Mesangial cell (primary cell): Measurements from ENCODE around the gene OR2V1. TPM values are rescaled to one million over a fixed set of nuclear protein-coding genes. Genes with fewer than 3 reads are reported as not detected.

Source experiments
- total RNA-seq: library from RNA; depleted of rRNA; stranded (reverse); fragments of >200 nt; gene quantifications from 2 replicates; pipeline ENCODE4 v1.2.3, GENCODE V29; 2015

OR2V1 gene, protein sequence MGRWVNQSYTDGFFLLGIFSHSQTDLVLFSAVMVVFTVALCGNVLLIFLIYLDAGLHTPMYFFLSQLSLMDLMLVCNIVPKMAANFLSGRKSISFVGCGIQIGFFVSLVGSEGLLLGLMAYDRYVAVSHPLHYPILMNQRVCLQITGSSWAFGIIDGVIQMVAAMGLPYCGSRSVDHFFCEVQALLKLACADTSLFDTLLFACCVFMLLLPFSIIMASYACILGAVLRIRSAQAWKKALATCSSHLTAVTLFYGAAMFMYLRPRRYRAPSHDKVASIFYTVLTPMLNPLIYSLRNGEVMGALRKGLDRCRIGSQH
- not detected in 2 replicates for total RNA-seq

DNA sequence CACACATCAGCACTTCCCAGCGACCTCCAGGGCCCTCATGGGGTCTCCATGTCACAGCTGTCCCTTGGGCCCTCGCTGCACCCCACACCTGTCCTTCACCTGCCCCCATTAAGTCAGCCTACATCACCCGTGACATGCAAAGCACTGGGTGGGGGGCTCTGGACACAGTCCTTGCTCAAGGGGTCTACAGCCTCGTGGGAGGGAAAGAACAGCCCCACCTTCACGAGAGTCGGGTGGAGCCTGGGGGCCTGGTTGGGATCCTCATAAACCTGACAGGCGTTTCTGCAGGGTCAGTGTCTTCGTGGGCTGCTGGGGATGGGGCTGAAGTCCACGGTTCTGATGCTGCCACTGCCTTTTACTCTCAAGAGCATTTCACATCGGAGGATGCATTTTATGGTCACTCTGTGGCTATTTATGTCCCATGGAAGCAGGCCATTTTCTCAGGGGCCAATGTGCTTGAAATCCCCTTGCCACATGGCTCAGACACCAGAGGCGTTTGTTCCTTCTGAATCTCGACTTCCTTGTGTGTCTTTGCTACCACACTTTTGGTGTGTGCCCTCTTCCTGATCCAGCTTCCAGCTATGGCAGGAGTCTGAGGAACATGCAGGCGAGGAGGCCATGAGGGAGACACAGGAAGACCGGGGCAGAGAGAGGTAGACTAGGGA, at the start of gene OR2V1:
TSS of gene OR2V1 (minus strand) at position 338 of the 665 bp plus-strand sequence. CDS start 5,865 bp downstream, outside the sequence.

DNA sequence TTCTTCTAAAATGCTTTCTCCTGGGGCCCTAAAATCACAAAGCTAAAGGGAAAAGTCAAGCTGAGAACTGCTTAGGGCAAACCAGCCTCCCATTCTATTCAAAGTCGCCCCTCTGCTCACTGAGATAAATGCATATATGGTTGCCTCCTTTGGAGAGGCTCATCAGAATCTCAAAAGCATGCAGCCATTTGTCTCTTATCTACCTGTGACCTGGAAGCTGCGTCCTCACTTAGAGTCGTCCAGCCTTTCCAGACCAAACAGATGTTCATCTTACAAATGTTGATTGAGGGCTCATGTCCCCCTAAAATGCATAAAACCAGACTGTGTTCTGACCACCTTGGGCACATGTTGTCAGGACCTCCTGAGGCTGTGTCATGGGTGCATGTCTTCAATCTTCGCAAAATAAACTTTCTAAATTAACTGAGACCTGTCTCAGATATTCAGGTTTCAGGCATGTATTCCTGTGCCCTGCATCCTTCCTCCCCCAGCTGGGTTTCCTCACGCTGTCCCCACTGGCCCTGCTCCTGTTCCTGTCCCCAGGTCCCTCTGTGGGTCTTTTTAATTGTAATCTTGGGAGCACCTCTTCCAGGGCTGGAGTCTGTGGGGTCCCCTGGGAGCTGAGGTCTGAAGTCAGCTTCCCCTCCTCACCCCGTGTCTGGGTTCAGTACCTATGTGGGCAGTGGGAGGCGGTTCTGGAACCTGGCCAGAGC, 16.1 kb upstream of the OR2V1 start, which contains the start of gene OR2V2:
TSS of gene OR2V2 (plus strand) at position 660 of the 710 bp plus-strand sequence. CDS start 7,357 bp downstream, outside the sequence.

Other genes starting within 250 kb of the OR2V1 start
- not detected in 2 replicates for gene BTNL8, start 232.0 kb downstream of the OR2V1 start, total RNA-seq
- gene BTNL3, start 142.3 kb downstream of the OR2V1 start, total RNA-seq: not detected in 2 replicates
- not detected in 2 replicates for gene BTNL9, start 90.9 kb downstream of the OR2V1 start, total RNA-seq
- not detected in 2 replicates for gene OR2V2, start 16.4 kb upstream of the OR2V1 start, total RNA-seq
- gene TRIM7, start 74.0 kb upstream of the OR2V1 start, total RNA-seq: 4.1 and 8.8 TPM in 2 replicates
- 9.1 and 11.2 TPM in 2 replicates for gene TRIM41, start 92.1 kb upstream of the OR2V1 start, total RNA-seq
- gene RACK1, start 112.7 kb upstream of the OR2V1 start, total RNA-seq: 3,671 and 4,217 TPM in 2 replicates
- gene TRIM52, start 130.0 kb upstream of the OR2V1 start, total RNA-seq: 1.3 and 2.2 TPM in 2 replicates
- not detected in 2 replicates for gene OR4F3, start 236.1 kb upstream of the OR2V1 start, total RNA-seq